Esophagus (tissue), 2 donors: ENCODE results near the gene GPR137B. TPM values are rescaled to one million over a fixed set of nuclear protein-coding genes. Genes with fewer than 3 reads are reported as not detected.
A peak's percentile ranks its signal among the peaks of the same experiment; 100 is the strongest.
"Not testable (repeated sequence)": the region's sequence is repeated elsewhere in the genome, so short reads cannot be mapped to it uniquely, and the experiment has no call there.

ENCODE experiments used
- H3K27ac ChIP-seq, 2 donors: one replicate each; pipeline ENCODE4 v1.5.1; 2013; ENCODE audit warnings: low read depth in 2 of 2, mild to moderate bottlenecking in 2 of 2, inconsistent platforms in 1 of 2, low read length in 1 of 2, moderate library complexity in 1 of 2
- H3K27me3 ChIP-seq, 2 donors: one replicate each; pipeline ENCODE4 v1.6.1; 2013; ENCODE audit warnings: low read length in 2 of 2, control low read depth in 1 of 2, mild to moderate bottlenecking in 1 of 2; ENCODE audit not compliant: insufficient read depth in 2 of 2, control insufficient read depth in 1 of 2
- H3K36me3 ChIP-seq, 2 donors: one replicate each; pipeline ENCODE4 v1.6.1; 2013; ENCODE audit warnings: low read length in 1 of 2; ENCODE audit not compliant: control insufficient read depth in 2 of 2, insufficient read depth in 2 of 2
- H3K4me1 ChIP-seq, 2 donors: one replicate each; pipeline ENCODE4 v1.6.1; 2013; ENCODE audit warnings: low read length in 1 of 2; ENCODE audit not compliant: control insufficient read depth in 2 of 2, insufficient read depth in 2 of 2
- H3K4me3 ChIP-seq, 2 donors: one replicate each; pipeline ENCODE4 v1.5.1; 2013; ENCODE audit warnings: low read length in 2 of 2, mild to moderate bottlenecking in 2 of 2, low read depth in 1 of 2, moderate library complexity in 1 of 2
- H3K9me3 ChIP-seq, 2 donors: one replicate each; pipeline ENCODE4 v1.6.1; 2013; ENCODE audit warnings: mild to moderate bottlenecking in 2 of 2, low read depth in 1 of 2, low read length in 1 of 2, moderate library complexity in 1 of 2; ENCODE audit not compliant: control insufficient read depth in 2 of 2, insufficient read depth in 1 of 2
- WGBS, 2 donors: extraction: QIAGEN DNeasy Blood & Tissue Kit; methylation state at CpG; one replicate each; pipeline ENCODE4 v1.1.7; 2013; 5-methylcytosine and 5-hydroxymethylcytosine counted together
- polyA plus RNA-seq, 2 donors: library from polyadenylated mRNA; stranded (reverse); fragments of 200-250 nt; gene quantifications; one replicate each; pipeline ENCODE4 v1.2.3, GENCODE V29; 2013
- donor health status: healthy with polysubstance abuse.
- donor health status: Bipolar disorder and iron deficiency.

GPR137B gene, protein sequence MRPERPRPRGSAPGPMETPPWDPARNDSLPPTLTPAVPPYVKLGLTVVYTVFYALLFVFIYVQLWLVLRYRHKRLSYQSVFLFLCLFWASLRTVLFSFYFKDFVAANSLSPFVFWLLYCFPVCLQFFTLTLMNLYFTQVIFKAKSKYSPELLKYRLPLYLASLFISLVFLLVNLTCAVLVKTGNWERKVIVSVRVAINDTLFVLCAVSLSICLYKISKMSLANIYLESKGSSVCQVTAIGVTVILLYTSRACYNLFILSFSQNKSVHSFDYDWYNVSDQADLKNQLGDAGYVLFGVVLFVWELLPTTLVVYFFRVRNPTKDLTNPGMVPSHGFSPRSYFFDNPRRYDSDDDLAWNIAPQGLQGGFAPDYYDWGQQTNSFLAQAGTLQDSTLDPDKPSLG
- 1 to 10 TPM; 2.1 to 2.8 TPM for polyA plus RNA-seq

DNA sequence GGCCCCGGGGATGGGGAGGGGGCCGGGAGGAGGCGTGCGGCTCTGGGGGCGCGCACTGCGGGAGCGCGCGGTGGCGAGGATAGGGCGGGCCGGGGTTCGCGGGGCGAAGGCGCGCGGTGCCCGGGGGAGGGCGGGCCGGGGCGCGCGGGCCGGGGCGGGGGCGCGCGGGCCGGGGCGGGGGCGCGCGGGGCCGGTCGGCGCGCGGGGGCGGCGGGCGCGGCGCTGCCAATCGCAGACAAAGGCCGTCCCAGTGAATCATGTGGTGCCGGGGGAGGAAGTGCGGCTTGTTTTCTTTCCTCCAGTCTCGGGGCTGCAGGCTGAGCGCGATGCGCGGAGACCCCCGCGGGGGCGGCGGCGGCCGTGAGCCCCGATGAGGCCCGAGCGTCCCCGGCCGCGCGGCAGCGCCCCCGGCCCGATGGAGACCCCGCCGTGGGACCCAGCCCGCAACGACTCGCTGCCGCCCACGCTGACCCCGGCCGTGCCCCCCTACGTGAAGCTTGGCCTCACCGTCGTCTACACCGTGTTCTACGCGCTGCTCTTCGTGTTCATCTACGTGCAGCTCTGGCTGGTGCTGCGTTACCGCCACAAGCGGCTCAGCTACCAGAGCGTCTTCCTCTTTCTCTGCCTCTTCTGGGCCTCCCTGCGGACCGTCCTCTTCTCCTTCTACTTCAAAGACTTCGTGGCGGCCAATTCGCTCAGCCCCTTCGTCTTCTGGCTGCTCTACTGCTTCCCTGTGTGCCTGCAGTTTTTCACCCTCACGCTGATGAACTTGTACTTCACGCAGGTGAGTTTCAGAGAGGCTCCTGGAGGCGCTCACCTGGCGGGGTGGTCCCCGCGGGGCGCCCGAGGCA, at the start of gene GPR137B:
Gene GPR137B, plus strand, starts transcription at position 287 of the 851 bp plus-strand sequence. Its CDS starts 84 bp downstream, at position 371.
- H3K4me1 ChIP-seq, result peaks cover 9 to 13% of the 10 kb centered on the region in 2 donors
- H3K36me3 ChIP-seq, result no peaks in the 10 kb centered on the region
- H3K27ac ChIP-seq, result peak within 1 kb of the TSS in 1 of 2 donors; percentile 75
- H3K27me3 ChIP-seq, result no peaks in the 10 kb centered on the region
- no peaks in the 10 kb centered on the region for H3K9me3 ChIP-seq
- WGBS, 2 donors, result 1% methylated on average over 63 to 99 of the region's 105 CpGs
- H3K4me3 ChIP-seq, result peak within 1 kb of the TSS; percentile 86 to 91

DNA sequence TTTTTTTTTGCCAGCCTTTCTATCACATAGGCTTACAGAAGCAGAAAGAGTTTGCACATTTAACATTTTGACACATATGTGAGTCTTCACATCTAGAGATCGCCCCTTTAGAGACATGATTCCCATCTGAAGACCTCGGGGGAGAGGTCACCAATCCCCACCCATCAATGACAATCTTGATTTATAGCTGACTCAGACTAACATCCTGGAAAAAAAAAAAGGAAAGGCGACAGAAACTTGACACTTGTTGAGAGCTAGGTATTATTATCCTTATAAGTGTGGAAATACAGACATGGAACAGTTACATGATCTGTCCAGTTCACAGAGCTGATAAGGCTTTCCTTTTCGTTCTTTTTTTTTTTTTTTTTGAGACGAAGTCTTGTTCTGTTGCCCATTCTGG, 49.4 kb upstream of the GPR137B start:
- Histone ChIP-seq H3K4me1 (no peaks in the 10 kb centered on the region), H3K27me3 (no peaks in the 10 kb centered on the region), H3K36me3 (no peaks in the 10 kb centered on the region), H3K4me3 (no peak overlapping the region), H3K27ac (no peak overlapping the region), H3K9me3 (peaks cover 4 to 6% of the 10 kb centered on the region in 2 donors)
- WGBS, 2 donors, result 61 to 70% methylated on average over 5 of the region's 5 CpGs

DNA sequence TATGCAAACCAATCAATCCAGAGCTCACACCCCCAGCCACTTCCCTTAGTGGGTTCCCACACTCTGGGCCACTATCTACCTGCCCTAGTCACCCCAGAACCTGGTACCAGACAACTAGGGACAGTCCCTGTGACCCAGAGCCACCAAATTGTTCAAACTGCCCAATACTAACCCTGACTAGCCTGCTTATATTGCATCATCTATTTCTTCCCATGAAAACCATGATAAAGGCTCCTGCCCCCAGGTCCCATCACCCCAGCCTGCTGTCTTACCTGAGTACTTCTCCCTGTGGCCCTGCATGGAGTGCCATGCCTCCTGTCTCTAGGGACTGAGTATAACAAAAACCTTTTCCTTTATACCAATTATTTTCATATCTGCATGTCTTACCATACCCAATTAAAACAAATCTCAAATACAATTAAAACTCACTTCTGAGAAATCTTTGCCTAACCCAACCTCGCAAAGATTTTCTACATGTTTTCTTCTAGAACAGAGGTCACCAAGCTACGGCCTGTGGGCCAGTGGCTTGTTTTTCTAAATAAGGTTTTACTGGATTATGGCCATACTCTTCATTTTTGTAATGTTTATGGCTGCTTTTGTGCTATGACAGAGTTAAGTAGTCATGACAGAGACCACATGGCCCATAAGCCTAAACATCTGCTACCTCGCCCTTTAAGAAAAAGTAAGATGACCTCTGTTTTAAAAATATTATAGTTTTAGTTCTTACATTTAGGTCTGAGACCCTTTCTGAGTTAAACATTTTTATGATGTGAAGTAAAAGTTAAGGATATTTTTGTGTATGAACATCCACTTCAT, 46.4 kb upstream of the GPR137B start:
- 78% methylated on average over 3 of the region's 3 CpGs for WGBS, 2 donors
- Histone ChIP-seq H3K4me1 (no peaks in the 10 kb centered on the region), H3K4me3 (no peak overlapping the region), H3K27ac (no peak overlapping the region), H3K9me3 (peaks cover 4 to 6% of the 10 kb centered on the region in 2 donors), H3K27me3 (no peaks in the 10 kb centered on the region), H3K36me3 (no peaks in the 10 kb centered on the region)

DNA sequence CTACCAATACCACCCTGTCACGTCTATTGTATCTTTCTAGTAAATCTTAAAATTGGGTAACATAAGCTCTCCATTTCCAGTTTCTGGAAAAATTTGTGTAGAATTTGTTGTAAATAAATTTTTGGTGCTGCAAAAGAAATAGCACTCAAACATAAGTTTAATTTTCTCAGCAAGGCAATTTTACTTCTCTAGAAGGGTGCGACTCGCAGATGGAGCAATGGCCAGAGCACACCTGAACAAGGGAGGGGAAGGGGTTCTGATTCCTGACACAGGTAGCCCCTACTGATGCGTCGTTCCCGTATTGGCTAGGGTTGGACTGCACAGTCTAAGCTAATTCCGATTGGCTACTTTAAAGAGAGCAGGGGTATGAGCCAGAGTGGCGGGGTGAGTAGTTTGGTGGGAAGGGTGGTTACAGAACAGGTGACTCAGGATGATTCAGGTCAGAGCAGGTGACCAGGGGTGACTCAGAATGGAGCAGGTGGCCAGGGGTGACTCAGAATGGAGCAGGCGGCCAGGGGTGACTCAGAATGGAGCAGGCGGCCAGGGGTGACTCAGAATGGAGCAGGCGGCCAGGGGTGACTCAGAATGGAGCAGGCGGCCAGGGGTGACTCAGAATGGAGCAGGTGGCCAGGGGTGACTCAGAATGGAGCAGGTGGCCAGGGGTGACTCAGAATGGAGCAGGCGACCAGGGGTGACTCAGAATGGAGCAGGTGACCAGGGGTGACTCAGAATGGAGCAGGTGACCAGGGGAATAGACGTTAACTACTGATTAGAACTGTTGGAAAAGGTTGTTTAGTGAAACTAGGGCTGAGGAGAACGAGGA, 45.5 kb upstream of the GPR137B start:
- WGBS, 2 donors, result 58 to 65% methylated on average over 15 of the region's 15 CpGs
- H3K27ac ChIP-seq, result peak overlapping the region in 1 of 2 donors; percentile 3
- not testable (repeated sequence) for H3K27me3 ChIP-seq, H3K9me3 ChIP-seq, H3K36me3 ChIP-seq, H3K4me3 ChIP-seq, H3K4me1 ChIP-seq

DNA sequence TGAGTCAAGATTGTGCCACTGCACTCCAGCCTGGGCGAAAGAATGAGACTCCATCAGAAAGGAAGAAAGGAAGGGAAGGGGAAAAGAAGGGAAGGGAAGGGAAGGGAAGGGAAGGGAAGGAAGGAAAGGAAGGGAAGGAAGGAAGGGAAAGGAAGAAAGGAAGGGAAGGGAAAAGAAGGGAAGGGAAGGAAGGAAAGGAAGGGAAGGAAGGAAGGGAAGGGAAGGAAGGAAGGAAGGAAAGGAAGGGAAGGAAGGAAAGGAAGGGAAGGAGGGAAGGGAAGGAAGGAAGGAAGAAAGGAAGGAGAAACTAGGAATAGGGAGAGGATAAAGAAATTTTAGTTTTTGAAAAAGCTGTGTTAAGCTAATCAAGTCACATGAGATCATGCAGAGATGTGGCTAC, 44.1 kb upstream of the GPR137B start:
- no peaks in the 10 kb centered on the region for H3K4me1 ChIP-seq
- 98 to 100% methylated on average over 1 of the region's 1 CpG for WGBS, 2 donors
- H3K36me3 ChIP-seq, result no peaks in the 10 kb centered on the region

DNA sequence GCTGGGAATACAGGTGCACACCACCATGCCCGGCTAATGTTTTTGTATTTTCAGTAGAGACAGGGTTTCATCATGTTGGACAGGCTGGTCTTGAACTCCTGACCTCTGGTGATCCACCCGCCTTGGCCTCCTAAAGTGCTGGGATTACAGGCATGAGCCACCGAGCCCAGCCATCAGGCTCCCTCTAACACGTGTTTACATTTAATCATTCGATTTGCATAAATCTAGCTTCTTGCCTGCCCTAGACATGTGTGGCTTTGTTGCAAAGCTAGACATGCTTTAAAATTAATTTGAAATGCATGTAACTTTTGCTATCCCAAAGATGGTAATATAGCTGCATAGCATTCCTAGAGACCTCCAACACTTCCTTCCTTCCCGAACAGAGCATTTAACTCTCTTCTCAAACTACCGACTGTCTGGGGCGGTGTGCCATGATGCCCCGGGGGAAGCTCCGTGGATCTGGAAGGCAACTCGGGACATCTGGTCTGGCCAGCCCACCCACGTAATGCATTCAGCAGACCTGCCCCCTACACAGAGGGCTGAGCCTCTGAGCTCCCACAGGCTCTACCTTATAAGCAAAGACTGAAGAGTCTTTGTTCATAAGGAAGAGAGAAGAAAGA, 42.9 kb upstream of the GPR137B start:
- H3K36me3 ChIP-seq, result no peaks in the 10 kb centered on the region
- H3K27ac ChIP-seq, result no peak overlapping the region
- H3K4me3 ChIP-seq, result no peak overlapping the region
- H3K4me1 ChIP-seq, result no peaks in the 10 kb centered on the region
- no peaks in the 10 kb centered on the region for H3K27me3 ChIP-seq
- H3K9me3 ChIP-seq, result peaks cover 4 to 6% of the 10 kb centered on the region in 2 donors
- 32 to 53% methylated on average over 12 of the region's 12 CpGs for WGBS, 2 donors

More for the DNA sequence above, 44.1 kb upstream of the GPR137B start:
- Histone ChIP-seq H3K4me3 (no peak overlapping the region), H3K9me3 (peaks cover 4 to 6% of the 10 kb centered on the region in 2 donors), H3K27me3 (no peaks in the 10 kb centered on the region), H3K27ac (no peak overlapping the region)

DNA sequence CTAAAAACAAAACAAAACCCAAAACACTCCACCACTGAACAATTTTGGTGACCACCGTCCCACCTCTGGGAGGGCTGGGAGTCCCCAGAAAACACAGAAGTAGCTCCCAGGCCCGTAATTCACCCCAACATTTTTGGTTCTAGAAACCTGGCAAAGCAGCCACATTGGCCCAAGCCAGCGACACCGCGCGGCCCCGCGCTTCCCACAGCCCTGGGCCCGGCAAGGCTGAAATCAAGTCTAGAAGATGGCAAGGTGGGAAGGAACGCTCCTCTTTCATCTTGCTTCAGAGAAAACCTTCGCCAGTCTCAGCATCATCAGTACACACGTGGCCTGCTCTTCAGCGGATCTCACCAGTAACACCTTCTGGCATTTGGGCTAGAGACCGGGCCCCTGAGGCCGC, 41.5 kb upstream of the GPR137B start:
- no peaks in the 10 kb centered on the region for H3K36me3 ChIP-seq
- no peak overlapping the region for H3K27ac ChIP-seq
- H3K27me3 ChIP-seq, result no peaks in the 10 kb centered on the region
- no peak overlapping the region for H3K4me3 ChIP-seq
- peaks cover 4 to 6% of the 10 kb centered on the region in 2 donors for H3K9me3 ChIP-seq
- 93 to 95% methylated on average over 15 of the region's 15 CpGs for WGBS, 2 donors
- no peaks in the 10 kb centered on the region for H3K4me1 ChIP-seq

DNA sequence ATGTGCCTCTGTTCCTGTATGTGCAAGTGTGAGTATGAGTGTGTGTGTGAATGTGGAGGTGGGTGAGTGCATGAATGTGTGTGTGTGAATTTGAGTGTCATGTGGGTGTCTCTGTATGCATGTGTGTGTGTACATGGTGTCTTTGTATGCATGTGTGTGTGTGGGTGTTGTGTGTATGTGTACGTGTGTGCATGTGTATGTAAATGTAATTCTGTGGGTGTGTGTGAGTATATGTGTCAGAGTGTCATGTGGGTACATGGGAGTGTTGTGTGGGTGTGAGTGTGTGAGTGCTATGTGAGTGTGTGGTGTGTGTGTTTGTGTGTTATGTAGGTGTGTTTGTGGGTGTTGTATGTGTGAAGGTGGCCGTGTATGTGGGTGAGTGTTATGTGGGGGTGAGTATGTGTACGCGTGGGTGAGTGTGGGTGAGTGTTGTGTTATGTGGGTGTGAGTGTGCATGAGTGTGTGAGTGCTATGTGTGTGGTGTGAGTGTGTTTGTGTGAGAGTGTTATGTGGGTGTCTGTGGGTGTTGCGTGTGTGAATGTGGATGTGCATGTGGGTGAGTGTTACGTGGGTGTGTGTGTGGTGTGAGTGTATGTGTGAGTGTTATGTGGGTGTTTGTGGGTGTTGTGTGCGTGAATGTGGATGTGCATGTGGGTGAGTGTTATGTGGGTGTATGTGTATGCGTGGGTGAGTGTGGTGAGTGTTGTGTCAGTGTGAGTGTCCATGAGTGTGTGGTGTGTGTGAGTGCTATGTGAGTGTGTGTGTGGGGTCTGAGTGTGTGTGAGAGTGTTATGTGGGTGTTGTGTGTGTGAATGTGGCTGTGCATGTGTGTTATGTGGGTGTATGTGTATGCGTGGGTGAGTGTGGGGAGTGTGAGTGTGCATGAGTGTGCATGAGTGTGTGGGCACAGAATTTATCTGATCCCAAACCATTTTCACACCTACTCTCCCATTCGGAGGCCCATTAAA, 40.8 kb upstream of the GPR137B start:
- Histone ChIP-seq H3K4me3 (no peak overlapping the region), H3K36me3 (no peaks in the 10 kb centered on the region), H3K4me1 (no peaks in the 10 kb centered on the region), H3K27me3 (no peaks in the 10 kb centered on the region), H3K27ac (no peak overlapping the region), H3K9me3 (peaks cover 4 to 6% of the 10 kb centered on the region in 2 donors)
- WGBS, 2 donors, result 87 to 88% methylated on average over 10 of the region's 10 CpGs
